ENCODE data around the gene COL6A3. TPM values are rescaled to one million over a fixed set of nuclear protein-coding genes. Genes with fewer than 3 reads are reported as not detected.
A peak's percentile ranks its signal among the peaks of the same experiment; 100 is the strongest.

The COL6A3 gene
- total RNA-seq, 1 donor from 2014 or later, result 143 TPM

GRCh38 chr2:237279012-237279768, 134.8 kb downstream of the COL6A3 start:
- H3K36me3 Mint-ChIP-seq (ENCODE audit: unreplicated experiment), result no peaks in the 10 kb centered on the region
- peaks cover 13% of the 10 kb centered on the region for H3K9me3 Mint-ChIP-seq (ENCODE audit: unreplicated experiment)
- DNase-seq (ENCODE audit: extremely low spot score, unreplicated experiment), result no peak
- no peak overlapping the region for H3K4me3 Mint-ChIP-seq (ENCODE audit: unreplicated experiment)
- TF ChIP-seq CTCF (IDR thresholded peaks at IDR 0.05), result no peak
- H3K27ac Mint-ChIP-seq (ENCODE audit: unreplicated experiment), result peak overlapping the region; percentile 89
- no peaks in the 10 kb centered on the region for H3K27me3 Mint-ChIP-seq (ENCODE audit: unreplicated experiment)
- peaks cover 54% of the 10 kb centered on the region for H3K4me1 Mint-ChIP-seq (ENCODE audit: unreplicated experiment)

DNA sequence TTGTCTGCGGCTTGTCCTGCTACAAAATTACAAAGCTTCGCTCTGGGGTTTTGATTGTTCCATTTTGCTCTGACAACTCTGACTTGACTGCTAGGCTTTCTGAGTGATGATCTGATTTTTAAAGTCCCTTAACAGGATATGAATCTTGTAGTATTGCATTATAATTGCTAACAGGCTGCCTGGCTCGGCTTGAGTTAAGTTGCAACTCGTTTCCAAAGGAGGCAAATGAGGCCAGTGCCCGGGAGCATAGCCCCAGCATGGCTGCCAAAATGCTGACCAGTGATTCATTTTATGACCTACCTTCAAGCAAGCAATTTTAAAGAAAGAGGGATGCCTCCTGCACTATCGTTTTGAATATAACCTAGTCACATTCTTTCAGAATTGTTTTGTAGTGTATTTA, 135.4 kb downstream of the COL6A3 start:
- peaks cover 54% of the 10 kb centered on the region for H3K4me1 Mint-ChIP-seq (ENCODE audit: unreplicated experiment)
- H3K36me3 Mint-ChIP-seq (ENCODE audit: unreplicated experiment), result no peaks in the 10 kb centered on the region
- H3K9me3 Mint-ChIP-seq (ENCODE audit: unreplicated experiment), result peaks cover 13% of the 10 kb centered on the region
- H3K27me3 Mint-ChIP-seq (ENCODE audit: unreplicated experiment), result no peaks in the 10 kb centered on the region
- H3K4me3 Mint-ChIP-seq (ENCODE audit: unreplicated experiment), result no peak overlapping the region
- TF ChIP-seq CTCF (IDR thresholded peaks at IDR 0.05), result no peak
- no peak for DNase-seq (ENCODE audit: extremely low spot score, unreplicated experiment)
- peak overlapping the region; percentile 89 for H3K27ac Mint-ChIP-seq (ENCODE audit: unreplicated experiment)

GRCh38 chr2:237276716-237277490, 137.1 kb downstream of the COL6A3 start:
- DNase-seq (ENCODE audit: extremely low spot score, unreplicated experiment), result no peak
- no peak overlapping the region for H3K27ac Mint-ChIP-seq (ENCODE audit: unreplicated experiment)
- H3K27me3 Mint-ChIP-seq (ENCODE audit: unreplicated experiment), result no peaks in the 10 kb centered on the region
- H3K36me3 Mint-ChIP-seq (ENCODE audit: unreplicated experiment), result no peaks in the 10 kb centered on the region
- H3K9me3 Mint-ChIP-seq (ENCODE audit: unreplicated experiment), result peaks cover 9% of the 10 kb centered on the region
- peaks cover 49% of the 10 kb centered on the region for H3K4me1 Mint-ChIP-seq (ENCODE audit: unreplicated experiment)
- TF ChIP-seq CTCF (IDR thresholded peaks at IDR 0.05), result no peak
- H3K4me3 Mint-ChIP-seq (ENCODE audit: unreplicated experiment), result no peak overlapping the region

Other genes with a start within 250 kb of the COL6A3 start
- 21.0 and 22.5 TPM in 2 replicates for gene MLPH, start 73.1 kb upstream of the COL6A3 start, total RNA-seq
- gene PRLH, start 152.4 kb upstream of the COL6A3 start, total RNA-seq, result not detected in 2 replicates
- 3.9 and 5.2 TPM in 2 replicates for gene RAB17, start 176.6 kb upstream of the COL6A3 start, total RNA-seq
- 78.9 and 79.9 TPM in 2 replicates for gene LRRFIP1, start 213.4 kb upstream of the COL6A3 start, total RNA-seq